Esophagus squamous epithelium (tissue), 5 donors: ENCODE results near the gene ITGB5. TPM values are rescaled to one million over a fixed set of nuclear protein-coding genes. Genes with fewer than 3 reads are reported as not detected.
A peak's percentile ranks its signal among the peaks of the same experiment; 100 is the strongest.

ENCODE experiments used
- DNase-seq: peaks from one replicate; lab custom pipeline; 2025; lab: John Stamatoyannopoulos, UW
- H3K27ac ChIP-seq, 4 donors: fragments of 200-600 bp; sonication (generic); one replicate each; pipeline ENCODE4 v1.5.1; 2016 to 2019; ENCODE audit warnings: mild to moderate bottlenecking in 1 of 4
- H3K27me3 ChIP-seq, 4 donors: fragments of 200-600 bp; sonication (generic); 1 replicate in 3 of 4; 2 replicates in 1 of 4; pipeline versions ENCODE4 v1.5.1 to v1.6.0; 2017 to 2021; ENCODE audit warnings: antibody characterized with exemption in 1 of 4
- H3K36me3 ChIP-seq, 3 donors: fragments of 200-600 bp; sonication (generic); one replicate each; pipeline ENCODE4 v1.5.1; 2016 to 2019
- H3K4me1 ChIP-seq, 3 donors: fragments of 200-600 bp; sonication (generic); one replicate each; pipeline ENCODE4 v1.5.1; 2017 to 2019
- H3K4me3 ChIP-seq, 4 donors: fragments of 200-600 bp; sonication (generic); 1 replicate in 3 of 4; 2 replicates in 1 of 4; pipeline ENCODE4 v1.5.1; 2016 to 2019; ENCODE audit warnings: mild to moderate bottlenecking in 2 of 4, moderate library complexity in 1 of 4
- H3K9me3 ChIP-seq, 3 donors: fragments of 200-600 bp; sonication (generic); one replicate each; pipeline ENCODE4 v1.5.1; 2016 to 2019
- CTCF ChIP-seq, 6 experiments: fragments of 450-650 bp in 4 of 6; fragments of 200-600 bp in 2 of 6; sonication (generic) in 2 of 6; IDR thresholded peaks; one replicate each; pipeline ENCODE4 v1.5.1; 2016 to 2019; ENCODE audit warnings: antibody characterized with exemption in 6 of 6, mild to moderate bottlenecking in 4 of 6, moderate library complexity in 4 of 6
- POLR2A ChIP-seq, 4 donors: fragments of 450-650 bp; IDR thresholded peaks; one replicate each; pipeline ENCODE4 v1.6.1; 2017; ENCODE audit warnings: antibody characterized with exemption in 4 of 4, mild to moderate bottlenecking in 4 of 4, moderate library complexity in 3 of 4
- WGBS, 2 donors: methylation state at CpG; one replicate each; pipeline ENCODE4 v1.1.5; 2018; 5-methylcytosine and 5-hydroxymethylcytosine counted together
- intact Hi-C: fragments of 100-400 bp; cut with DNase I; formaldehyde crosslinking; loops from one replicate; pipeline ENCODE4 v1.15.0; 2022
- total RNA-seq, 4 donors: library from RNA; depleted of rRNA; stranded (reverse); fragments of >200 nt; gene quantifications; one replicate each; pipeline ENCODE4 v1.1.0, GENCODE V29; 2016
- donor health status: DM: yes; HTN: yes; CAD: no.

ITGB5 gene
- total RNA-seq, 4 donors from 2014 or later: 68.4 to 114 (median 79.7) TPM

- Histone ChIP-seq H3K27ac (peak overlapping the region in 3 of 4 donors; percentile 16 to 57 (median 24)), H3K36me3 (peaks cover 0 to 43% (median 0%) of the 10 kb centered on the region in 3 donors), H3K27me3 (no peaks in the 10 kb centered on the region), H3K9me3 (no peaks in the 10 kb centered on the region), H3K4me1 (peaks cover 0 to 45% (median 3%) of the 10 kb centered on the region in 3 donors), H3K4me3 (no peak overlapping the region)
- TF ChIP-seq CTCF (IDR thresholded peaks at IDR 0.05) (no peak), POLR2A (IDR thresholded peaks at IDR 0.05) (no peak)
- intact Hi-C loops: no loop called here
- 70 to 79% methylated on average over 9 of the region's 9 CpGs for WGBS, 2 donors
- DNase-seq: no peak
Observed at GRCh38 chr3:124861041-124861440, 26.1 kb downstream of the ITGB5 start.

- Histone ChIP-seq H3K4me1 (peaks cover 0 to 45% (median 3%) of the 10 kb centered on the region in 3 donors), H3K36me3 (peaks cover 0 to 43% (median 0%) of the 10 kb centered on the region in 3 donors), H3K4me3 (no peak overlapping the region), H3K9me3 (no peaks in the 10 kb centered on the region), H3K27ac (peak overlapping the region in 3 of 4 donors; percentile 16 to 57 (median 24)), H3K27me3 (no peaks in the 10 kb centered on the region)
- no peak for DNase-seq
- intact Hi-C loops: no loop called here
- WGBS, 2 donors: 65 to 85% methylated on average over 1 of the region's 1 CpG
- TF ChIP-seq POLR2A (IDR thresholded peaks at IDR 0.05): no peak
- no peak for TF ChIP-seq CTCF (IDR thresholded peaks at IDR 0.05)
Observed at GRCh38 chr3:124860599-124860998, 26.6 kb downstream of the ITGB5 start.

GRCh38 chr3:124859025-124859424 is 28.1 kb downstream of the ITGB5 start:
- 58 to 87% methylated on average over 2 to 6 of the region's 7 CpGs for WGBS, 2 donors
- TF ChIP-seq CTCF (IDR thresholded peaks at IDR 0.05) (no peak), POLR2A (IDR thresholded peaks at IDR 0.05) (no peak)
- no peak for DNase-seq
- Histone ChIP-seq H3K4me3 (no peak overlapping the region), H3K9me3 (no peaks in the 10 kb centered on the region), H3K27me3 (no peaks in the 10 kb centered on the region), H3K4me1 (peaks cover 0 to 46% (median 3%) of the 10 kb centered on the region in 3 donors), H3K27ac (peak overlapping the region in 3 of 4 donors; percentile 11 to 57 (median 51)), H3K36me3 (peaks cover 0 to 47% (median 0%) of the 10 kb centered on the region in 3 donors)
- intact Hi-C loops: no loop called here

GRCh38 chr3:124858275-124858674 is 28.9 kb downstream of the ITGB5 start:
- TF ChIP-seq CTCF (IDR thresholded peaks at IDR 0.05) (no peak), POLR2A (IDR thresholded peaks at IDR 0.05) (no peak)
- intact Hi-C loops: no loop called here
- Histone ChIP-seq H3K4me3 (no peak overlapping the region), H3K9me3 (no peaks in the 10 kb centered on the region), H3K27me3 (no peaks in the 10 kb centered on the region), H3K27ac (peak overlapping the region in 1 of 4 donors; percentile 17), H3K4me1 (peaks cover 0 to 47% (median 3%) of the 10 kb centered on the region in 3 donors), H3K36me3 (peaks cover 0 to 47% (median 0%) of the 10 kb centered on the region in 3 donors)
- no peak for DNase-seq
- WGBS, 2 donors: 60 to 63% methylated on average over 1 of the region's 1 CpG

GRCh38 chr3:124856677-124857076 is 30.5 kb downstream of the ITGB5 start:
- Histone ChIP-seq H3K27me3 (no peaks in the 10 kb centered on the region), H3K4me3 (no peak overlapping the region), H3K36me3 (peaks cover 0 to 57% (median 0%) of the 10 kb centered on the region in 3 donors), H3K4me1 (peaks cover 0 to 50% (median 3%) of the 10 kb centered on the region in 3 donors), H3K27ac (no peak overlapping the region), H3K9me3 (no peaks in the 10 kb centered on the region)
- intact Hi-C loops: no loop called here
- 85 to 94% methylated on average over 2 of the region's 2 CpGs for WGBS, 2 donors
- TF ChIP-seq POLR2A (IDR thresholded peaks at IDR 0.05) (no peak), CTCF (IDR thresholded peaks at IDR 0.05) (no peak)
- no peak for DNase-seq
